ENCODE measurements around the gene SMIM13. TPM values are rescaled to one million over a fixed set of nuclear protein-coding genes. Genes with fewer than 3 reads are reported as not detected.

SMIM13 gene
- total and polyA plus RNA-seq, 2 donors (not counting 3 experiments of a cell fraction or from before 2014, with no cell fraction given) = 3.2 to 14.7 TPM

DNA sequence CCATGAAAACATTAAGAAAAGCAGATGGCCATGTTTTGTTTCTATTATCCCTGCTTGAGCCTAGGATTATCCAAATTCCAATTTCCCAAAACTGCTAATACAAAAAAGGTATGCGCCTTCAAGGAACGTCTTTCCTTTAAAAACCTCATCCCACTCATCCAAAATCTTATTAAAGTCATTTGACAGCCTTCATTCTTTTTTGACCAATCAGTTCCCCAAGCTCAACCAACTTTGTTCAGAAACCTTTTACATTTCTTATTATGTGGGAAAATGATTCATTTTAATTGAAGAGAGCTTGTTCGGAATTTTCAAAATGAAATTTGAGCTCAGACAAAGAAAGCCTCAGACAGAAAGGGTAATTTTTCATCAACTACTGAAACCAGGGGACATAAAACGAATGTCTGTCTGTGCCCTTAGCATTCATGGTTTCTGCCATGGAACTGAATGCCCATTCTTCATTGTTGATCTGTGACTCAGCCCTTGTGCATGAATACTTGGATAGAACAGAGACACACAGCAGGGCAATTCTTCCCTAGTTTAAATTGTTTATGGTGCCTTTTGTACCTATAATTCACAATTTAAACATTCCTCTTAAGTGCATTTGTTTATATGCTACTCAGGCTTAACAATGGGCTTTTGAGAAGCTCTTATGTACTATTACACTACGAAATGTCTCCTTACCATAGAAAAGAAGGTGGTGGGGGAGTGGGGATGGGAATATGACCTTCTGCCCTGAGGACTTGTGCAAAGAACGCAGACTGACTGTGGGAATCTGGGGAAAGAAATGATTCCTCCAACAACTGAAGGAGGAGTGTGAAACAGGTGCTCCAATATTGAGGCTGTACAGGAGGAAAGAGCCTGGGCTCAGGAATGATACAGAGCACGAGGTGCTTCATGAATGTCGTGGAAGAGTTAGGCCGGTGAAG lies 67.7 kb downstream of the SMIM13 start:
- POLR2A ChIA-PET = no interaction called here
- dilution Hi-C loops (cut with MboI; ENCODE audit: extremely low pct_ligation_motif_present, low sequenced_read_pairs) = no loop called here
- H4K20me1 ChIP-seq (replicated peaks; ENCODE audit: control insufficient read depth, extremely low read depth, insufficient read depth, low read length) = no peaks in the 10 kb centered on the region
- DNase-seq (ENCODE audit: low read depth, low spot score) (no peak), FAIRE-seq (no peak)
- intact Hi-C loops (cut with micrococcal nuclease) = no loop called here
- H3K4me3 ChIP-seq (replicated peaks in 1 of 3; ENCODE audit: insufficient read depth in 1 of 3, low read depth in 1 of 3, low read length in 3 of 3) = no peak overlapping the region
- no peaks in the 10 kb centered on the region for H3K36me3 ChIP-seq (ENCODE audit: control insufficient read depth in 2 of 2, extremely low read depth in 1 of 2, insufficient read depth in 2 of 2, low read length in 2 of 2)
- TF ChIP-seq CTCF (IDR thresholded peaks at IDR 0.05; ENCODE audit: extremely low read depth in 1 of 2, insufficient read depth in 1 of 2, low read depth in 1 of 2, low read length in 2 of 2) = no peak
- TF ChIP-seq FOS (IDR thresholded peaks at IDR 0.05; ENCODE audit: borderline replicate concordance, insufficient read depth, low read length) = no peak
- no peak for TF ChIP-seq GATA2 (IDR thresholded peaks at IDR 0.05; ENCODE audit: insufficient read depth, insufficient read length, low read depth, low read length)
- TF ChIP-seq POLR2AphosphoS5 (IDR thresholded peaks at IDR 0.05; ENCODE audit: insufficient read depth, low read depth, low read length) = no peak
- H2AFZ ChIP-seq (ENCODE audit: low read depth, low read length) = no peak overlapping the region
- no peaks in the 10 kb centered on the region for H3K27me3 ChIP-seq (ENCODE audit: control insufficient read depth in 2 of 2, insufficient read depth in 2 of 2, low read length in 2 of 2)
- H3K4me1 ChIP-seq (ENCODE audit: control insufficient read depth, extremely low read depth, insufficient read depth, low read length) = no peaks in the 10 kb centered on the region
- H3K27ac ChIP-seq (ENCODE audit: insufficient read depth, low read depth, low read length) = no peak overlapping the region
- CTCF ChIA-PET = interaction anchor here (0.9 to 1.4 kb wide), 2 partner anchors 10 to 335 kb away, joined by 3 to 4 read pairs; no protein-coding TSS in a partner anchor
- H3K9me1 ChIP-seq (replicated peaks; ENCODE audit: control insufficient read depth, extremely low read depth, insufficient read depth, low read length) = no peaks in the 10 kb centered on the region
- H3K4me2 ChIP-seq (ENCODE audit: insufficient read depth, low read length) = no peak overlapping the region
- BruUV-seq (replicated peaks) = no TSS peak
- H3K79me2 ChIP-seq (ENCODE audit: control insufficient read depth, insufficient read depth, low read length) = no peaks in the 10 kb centered on the region
- no peak overlapping the region for H3K9ac ChIP-seq (replicated peaks; ENCODE audit: extremely low read depth, insufficient read depth, low read length)
- H3K9me3 ChIP-seq (replicated peaks; ENCODE audit: control insufficient read depth, insufficient read depth, low read length) = peaks cover 2% of the 10 kb centered on the region
